HEK293 (cell line): Measurements from ENCODE around the gene ZNF200.

Source experiments
- CTCF ChIA-PET: fragments of 350-600 bp; formaldehyde crosslinking; extraction: SDS; loops from one replicate; lab custom pipeline; 2021; ENCODE audit warnings: antibody characterized with exemption; lab: Yijun Ruan, JAX
- POLR2A ChIA-PET: fragments of 300-600 bp; formaldehyde crosslinking; extraction: SDS; loops from one replicate; lab custom pipeline; 2020; ENCODE audit warnings: antibody characterized with exemption, inconsistent platforms; lab: Yijun Ruan, JAX
- H3K27ac ChIP-seq: fragments of 200-500 bp; sonication (Bioruptor generic); 2 replicates; pipeline ENCODE4 v1.5.1; 2014; ENCODE audit warnings: low read depth, low read length, control low read depth, inconsistent platforms; ENCODE audit errors: extremely low read depth
- H3K36me3 ChIP-seq, 2 experiments: fragments of 200-500 bp in 1 of 2; sonication (Bioruptor generic) in 1 of 2; 1 replicate in 1 of 2; 2 replicates in 1 of 2; pipeline ENCODE4 v1.5.1; 2014 to 2017; ENCODE audit warnings: inconsistent platforms in 2 of 2, low read length in 2 of 2; ENCODE audit not compliant: control insufficient read depth in 2 of 2, insufficient read depth in 1 of 2
- H3K4me1 ChIP-seq: fragments of 200-500 bp; sonication (Bioruptor generic); 2 replicates; pipeline ENCODE4 v1.5.1; 2014; ENCODE audit warnings: mild to moderate bottlenecking, low read length, inconsistent platforms; ENCODE audit not compliant: control insufficient read depth, insufficient read depth
- H3K4me3 ChIP-seq: 2 replicates; pipeline ENCODE4 v1.5.1; 2011; ENCODE audit warnings: low read depth, mild to moderate bottlenecking, control low read depth, low read length, moderate library complexity
- H3K9me3 ChIP-seq: fragments of 200-500 bp; sonication (Bioruptor generic); 2 replicates; pipeline ENCODE4 v1.5.1; 2014; ENCODE audit warnings: low read depth, low read length, inconsistent platforms; ENCODE audit not compliant: control insufficient read depth, insufficient read depth
- BCL11B ChIP-seq: fragments of 450-650 bp; formaldehyde crosslinking; IDR thresholded peaks from 2 replicates; pipeline ENCODE4 v1.5.1; 2016; ENCODE audit warnings: low read depth, missing biosample characterization, missing genetic modification characterization
- BCL6B ChIP-seq: fragments of 450-650 bp; formaldehyde crosslinking; IDR thresholded peaks from 2 replicates; pipeline ENCODE4 v1.5.1; 2017; ENCODE audit warnings: missing biosample characterization, missing genetic modification characterization
- HOXA7 ChIP-seq: sonication (generic); formaldehyde crosslinking; IDR thresholded peaks from 2 replicates; pipeline ENCODE4 v1.8.1; 2022; ENCODE audit warnings: missing genetic modification reagents, borderline replicate concordance
- INSM2 ChIP-seq: fragments of 450-650 bp; formaldehyde crosslinking; IDR thresholded peaks from 2 replicates; pipeline ENCODE4 v1.5.1; 2016; ENCODE audit warnings: missing biosample characterization, missing genetic modification characterization
- OSR2 ChIP-seq: fragments of 450-650 bp; formaldehyde crosslinking; IDR thresholded peaks from 2 replicates; pipeline ENCODE4 v1.5.1; 2016; ENCODE audit warnings: missing biosample characterization, missing genetic modification characterization
- PATZ1 ChIP-seq: fragments of 450-650 bp; formaldehyde crosslinking; IDR thresholded peaks from 2 replicates; pipeline ENCODE4 v1.5.1; 2016; ENCODE audit warnings: missing biosample characterization, missing genetic modification characterization
- ZBTB48 ChIP-seq: fragments of 450-650 bp; formaldehyde crosslinking; IDR thresholded peaks from 2 replicates; pipeline ENCODE4 v1.5.1; 2016; ENCODE audit warnings: missing biosample characterization, missing genetic modification characterization
- ZBTB6 ChIP-seq: fragments of 450-650 bp; formaldehyde crosslinking; IDR thresholded peaks from 2 replicates; pipeline ENCODE4 v1.5.1; 2017; ENCODE audit warnings: missing biosample characterization, missing genetic modification characterization
- ZNF121 ChIP-seq: fragments of 450-650 bp; formaldehyde crosslinking; IDR thresholded peaks from 2 replicates; pipeline ENCODE4 v1.5.1; 2016; ENCODE audit warnings: missing biosample characterization, missing genetic modification characterization
- ZNF248 ChIP-seq: fragments of 450-650 bp; formaldehyde crosslinking; IDR thresholded peaks from 2 replicates; pipeline ENCODE4 v1.5.1; 2017; ENCODE audit warnings: missing biosample characterization, missing genetic modification characterization
- ZNF529 ChIP-seq: fragments of 450-650 bp; formaldehyde crosslinking; IDR thresholded peaks from 2 replicates; pipeline ENCODE4 v1.5.1; 2017; ENCODE audit warnings: missing genetic modification characterization, missing biosample characterization; ENCODE audit not compliant: insufficient replicate concordance
- ZNF645 ChIP-seq: fragments of 450-650 bp; formaldehyde crosslinking; IDR thresholded peaks from 2 replicates; pipeline ENCODE4; 2016; ENCODE audit warnings: missing biosample characterization, missing genetic modification characterization
- ZNF692 ChIP-seq: fragments of 450-650 bp; formaldehyde crosslinking; IDR thresholded peaks from 2 replicates; pipeline ENCODE4 v1.5.1; 2016; ENCODE audit warnings: missing biosample characterization, missing genetic modification characterization
- ZNF707 ChIP-seq: fragments of 450-650 bp; formaldehyde crosslinking; IDR thresholded peaks from 2 replicates; pipeline ENCODE4 v1.5.1; 2016; ENCODE audit warnings: missing biosample characterization, missing genetic modification characterization

The ZNF200 gene

GRCh38 chr16:3220839-3221238, 14.1 kb downstream of the ZNF200 start:
- Histone ChIP-seq H3K4me3 (no peak overlapping the region), H3K36me3 (peaks cover 3 to 34% of the 10 kb centered on the region in 2 experiments; a peak in 2 of 3 replicates), H3K4me1 (no peaks in the 10 kb centered on the region), H3K27ac (no peak overlapping the region), H3K9me3 (no peaks in the 10 kb centered on the region)
- POLR2A ChIA-PET: no interaction called here
- CTCF ChIA-PET: no interaction called here
- TF ChIP-seq ZNF121 (tag by site-specific recombination) (0 out of 2 replicates have a peak, but pooled peaks have one; percentile 30), INSM2 (no peak), OSR2 (no peak), HOXA7 (CRISPR knock-in tag) (no peak), BCL11B (tag by site-specific recombination) (no peak), ZBTB48 (tag by site-specific recombination) (no peak)

- TF ChIP-seq ZNF707 (tag by site-specific recombination) (no peak), ZNF248 (tag by site-specific recombination) (no peak), ZNF692 (no peak), ZNF645 (tag by site-specific recombination) (no peak), ZBTB6 (tag by site-specific recombination) (no peak), ZNF529 (tag by site-specific recombination) (no peak), BCL6B (tag by site-specific recombination) (no peak), PATZ1 (tag by site-specific recombination) (no peak), OSR2 (no peak)
- Histone ChIP-seq H3K36me3 (no peaks in the 10 kb centered on the region), H3K9me3 (no peaks in the 10 kb centered on the region), H3K27ac (no peak overlapping the region), H3K4me1 (no peaks in the 10 kb centered on the region), H3K4me3 (no peak overlapping the region)
- POLR2A ChIA-PET: no interaction called here
- CTCF ChIA-PET: interaction anchor here (0.6 kb wide), 1 partner anchor 236 kb away, joined by 3 read pairs; no protein-coding TSS in a partner anchor
Measured at GRCh38 chr16:3216263-3216640, 18.7 kb downstream of the ZNF200 start.
